ENCODE measurements around the gene IDUA.

GRCh38 chr4:1001561-1002130 lies 14.8 kb downstream of the IDUA start:
- TF ChIP-seq CTCF (IDR thresholded peaks at IDR 0.05) (no peak), EP300 (IDR thresholded peaks at IDR 0.05) (no peak), POLR2A (IDR thresholded peaks at IDR 0.05) (no peak)

All from tibial nerve (tissue), 4 donors.